Ovary (tissue), 9 donors: ENCODE data around the gene HDAC10. TPM values are rescaled to one million over a fixed set of nuclear protein-coding genes. Genes with fewer than 3 reads are reported as not detected.

ENCODE experiments used
- DNase-seq, 5 donors: peaks; one replicate each; pipeline ENCODE4 v3.0.0-alpha.2; 2019 to 2020
- H3K27ac ChIP-seq, 2 donors: fragments of 200-600 bp; one replicate each; pipeline versions ENCODE4 v1.5.1 to v1.8.0; 2019 to 2022
- H3K27me3 ChIP-seq: fragments of 200-600 bp; one replicate; pipeline ENCODE4 v1.8.0; 2022
- H3K36me3 ChIP-seq: fragments of 200-600 bp; sonication (generic); one replicate; pipeline ENCODE4 v1.5.1; 2019
- H3K4me1 ChIP-seq: one replicate; pipeline ENCODE4 v1.8.1; 2013; ENCODE audit warnings: mild to moderate bottlenecking, moderate library complexity; ENCODE audit not compliant: insufficient read depth
- H3K4me3 ChIP-seq: fragments of 200-600 bp; sonication (generic); one replicate; pipeline ENCODE4 v1.5.1; 2017
- H3K9me3 ChIP-seq, 2 donors: fragments of 200-600 bp in 1 of 2; sonication (generic) in 1 of 2; one replicate each; pipeline versions ENCODE4 v1.5.1 to v1.8.1; 2013 to 2019; ENCODE audit warnings: mild to moderate bottlenecking in 1 of 2, moderate library complexity in 1 of 2
- CTCF ChIP-seq, 3 donors: fragments of 450-650 bp in 2 of 3; fragments of 200-600 bp in 1 of 3; IDR thresholded peaks; one replicate each; pipeline versions ENCODE4 v1.5.1 to v1.8.0; 2016 to 2022; ENCODE audit warnings: antibody characterized with exemption in 3 of 3, mild to moderate bottlenecking in 1 of 3
- EP300 ChIP-seq: sonication (generic); formaldehyde crosslinking; IDR thresholded peaks from one replicate; pipeline ENCODE4 v1.6.1; 2017; ENCODE audit warnings: antibody characterized with exemption
- POLR2A ChIP-seq: fragments of 450-650 bp; IDR thresholded peaks from one replicate; pipeline ENCODE4 v1.6.1; 2017; ENCODE audit warnings: antibody characterized with exemption, mild to moderate bottlenecking, moderate library complexity
- WGBS, 3 donors: extraction: QIAGEN DNeasy Blood & Tissue Kit in 1 of 3; methylation state at CpG; one replicate each; pipeline versions ENCODE4 v1.1.5 to v1.1.7; 2013 to 2017; 5-methylcytosine and 5-hydroxymethylcytosine counted together
- intact Hi-C, 4 donors: fragments of 100-400 bp; cut with DNase I; formaldehyde crosslinking; loops; one replicate each; pipeline versions ENCODE4 v1.11.0 to v1.15.1; 2022 to 2023
- polyA plus RNA-seq, 2 donors: library from polyadenylated mRNA; stranded (reverse); fragments of 200-250 nt in 1 of 2; fragments of 350-450 nt in 1 of 2; fragmentation: Illumina TruSeq in 1 of 2; extraction: RNeasy Lipid Tissue Mini Kit (QIAGEN cat#74804) in 1 of 2; gene quantifications; one replicate each; pipeline ENCODE4 v1.2.3, GENCODE V29; 2013 to 2014
- total RNA-seq, 7 donors: library from RNA; depleted of rRNA in 2 of 7; stranded (reverse); fragments of >200 nt in 2 of 7; fragmentation: NEBNext Ultra II Directional in 3 of 7; extraction: Animal tissue kit (Norgen Biotek cat#: 25700) in 3 of 7; gene quantifications; one replicate each; pipeline versions ENCODE4 v1.1.0 to v1.2.4, GENCODE V29; 2016 to 2023
- donor health status: DM: no; HTN: no; CAD: no; lungs with moderate emphysema.
- donor health status: DM: no; HTN: no; CAD: no.
- donor health status: Bipolar disorder and iron deficiency.
- donor health status: DM: yes; HTN: yes; CAD: no.
- donor health status: DM: no; HTN: no; CAD: no.
- donor health status: DM: yes; HTN: yes; CAD: no.

HDAC10 gene
- total and polyA plus RNA-seq, 9 donors = 2.3 to 44.6 (median 38.9) TPM

- DNase-seq = no peak
- Histone ChIP-seq H3K36me3 (no peaks in the 10 kb centered on the region), H3K4me3 (no peak overlapping the region), H3K27ac (no peak overlapping the region), H3K4me1 (peaks cover 23% of the 10 kb centered on the region), H3K9me3 (no peaks in the 10 kb centered on the region), H3K27me3 (no peaks in the 10 kb centered on the region)
- WGBS, 3 donors = 81 to 86% (median 84%) methylated on average over 13 to 15 of the region's 15 CpGs
- TF ChIP-seq EP300 (no peak), CTCF (IDR thresholded peaks at IDR 0.05) (no peak), POLR2A (no peak)
- intact Hi-C loops = loop anchor here in 2 of 4 donors (5.0 kb wide), 1 partner anchor 72 kb away; no protein-coding TSS in a partner anchor
These were observed 14.0 kb upstream of the HDAC10 start for GRCh38 chr22:50264946-50265669.

- no peaks in the 10 kb centered on the region for H3K9me3 ChIP-seq
- no peak for TF ChIP-seq EP300
- TF ChIP-seq POLR2A = no peak
- TF ChIP-seq CTCF (IDR thresholded peaks at IDR 0.05) = no peak
- intact Hi-C loops = no loop called here
- no peaks in the 10 kb centered on the region for H3K27me3 ChIP-seq
- 84 to 91% (median 86%) methylated on average over 13 to 15 of the region's 15 CpGs for WGBS, 3 donors
- H3K4me3 ChIP-seq = no peak overlapping the region
- H3K4me1 ChIP-seq = peaks cover 17% of the 10 kb centered on the region
- no peak for DNase-seq
- H3K27ac ChIP-seq = no peak overlapping the region
- H3K36me3 ChIP-seq = no peaks in the 10 kb centered on the region
These were observed 13.2 kb upstream of the HDAC10 start for GRCh38 chr22:50264104-50264745.

GRCh38 chr22:50262973-50263617 lies 12.0 kb upstream of the HDAC10 start:
- H3K36me3 ChIP-seq = no peaks in the 10 kb centered on the region
- H3K4me1 ChIP-seq = peaks cover 12% of the 10 kb centered on the region
- no peak for DNase-seq
- intact Hi-C loops = no loop called here
- no peak overlapping the region for H3K27ac ChIP-seq
- no peak for TF ChIP-seq POLR2A
- no peak for TF ChIP-seq CTCF (IDR thresholded peaks at IDR 0.05)
- no peak for TF ChIP-seq EP300
- H3K27me3 ChIP-seq = no peaks in the 10 kb centered on the region
- H3K4me3 ChIP-seq = no peak overlapping the region
- WGBS, 3 donors = 54 to 66% (median 58%) methylated on average over 9 of the region's 9 CpGs
- H3K9me3 ChIP-seq = no peaks in the 10 kb centered on the region

- H3K4me1 ChIP-seq = peaks cover 10% of the 10 kb centered on the region
- no peaks in the 10 kb centered on the region for H3K9me3 ChIP-seq
- intact Hi-C loops = no loop called here
- no peak overlapping the region for H3K4me3 ChIP-seq
- H3K27ac ChIP-seq = no peak overlapping the region
- H3K36me3 ChIP-seq = no peaks in the 10 kb centered on the region
- TF ChIP-seq CTCF (IDR thresholded peaks at IDR 0.05) = no peak
- no peak for TF ChIP-seq EP300
- no peak for TF ChIP-seq POLR2A
- WGBS, 3 donors = 76 to 87% (median 78%) methylated on average over 7 of the region's 7 CpGs
- DNase-seq = no peak
- no peaks in the 10 kb centered on the region for H3K27me3 ChIP-seq
These were observed 11.4 kb upstream of the HDAC10 start for GRCh38 chr22:50262460-50262911.
